SW480 (cell line): ENCODE measurements around the gene FBN3.
"Not testable (repeated sequence)": the region's sequence is repeated elsewhere in the genome, so short reads cannot be mapped to it uniquely, and the experiment has no call there.

Experiments used
- DNase-seq: peaks from one replicate; pipeline ENCODE4 v3.0.0-alpha.2; 2016; ENCODE audit warnings: low spot score

FBN3 gene

DNA sequence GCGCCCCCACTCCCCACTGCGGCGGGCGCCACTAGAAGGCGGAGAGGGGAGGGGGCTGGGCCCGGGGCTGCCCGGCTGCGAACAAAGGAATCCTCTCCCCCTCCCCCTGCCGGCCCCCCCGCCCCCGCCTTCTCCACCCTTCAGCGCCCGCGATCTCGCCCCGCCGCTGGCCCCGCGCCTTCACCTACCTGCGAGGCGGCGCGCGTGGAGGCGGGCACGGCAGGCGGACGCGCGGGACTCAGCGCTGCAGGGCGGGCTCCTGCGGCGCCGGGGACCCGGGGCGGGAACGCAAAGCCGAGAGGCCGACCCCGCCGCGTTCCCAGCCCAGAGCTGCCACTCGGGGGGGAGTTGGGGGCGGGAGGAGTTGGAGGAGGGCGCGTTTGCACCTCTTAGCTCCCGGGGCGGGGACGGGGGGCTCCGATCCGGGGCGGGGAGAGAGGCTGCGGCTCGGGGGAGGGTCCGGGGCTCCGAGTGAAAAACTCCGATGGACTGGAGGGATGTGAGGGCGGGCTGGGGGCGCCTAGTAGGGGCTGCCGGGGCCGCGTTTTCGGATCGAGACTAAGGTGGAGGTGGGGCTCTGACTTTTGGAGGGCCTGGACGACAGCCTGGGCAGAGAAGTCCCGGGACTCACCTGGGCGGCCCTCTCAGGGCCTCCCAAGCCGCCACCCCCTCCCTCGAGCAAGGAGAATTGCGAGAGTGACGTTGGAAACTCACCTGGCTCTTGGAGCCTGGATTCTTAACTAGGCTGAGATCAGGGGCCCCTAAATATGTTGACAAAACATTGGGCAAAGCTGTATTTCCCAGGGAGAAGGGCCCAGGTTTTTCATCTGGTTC lies at the start of gene FBN3:
TSS of gene FBN3 (minus strand) at position 332 of the 834 bp plus-strand sequence. CDS start 2,112 bp downstream, outside the sequence.
- DNase-seq: no peak

DNA sequence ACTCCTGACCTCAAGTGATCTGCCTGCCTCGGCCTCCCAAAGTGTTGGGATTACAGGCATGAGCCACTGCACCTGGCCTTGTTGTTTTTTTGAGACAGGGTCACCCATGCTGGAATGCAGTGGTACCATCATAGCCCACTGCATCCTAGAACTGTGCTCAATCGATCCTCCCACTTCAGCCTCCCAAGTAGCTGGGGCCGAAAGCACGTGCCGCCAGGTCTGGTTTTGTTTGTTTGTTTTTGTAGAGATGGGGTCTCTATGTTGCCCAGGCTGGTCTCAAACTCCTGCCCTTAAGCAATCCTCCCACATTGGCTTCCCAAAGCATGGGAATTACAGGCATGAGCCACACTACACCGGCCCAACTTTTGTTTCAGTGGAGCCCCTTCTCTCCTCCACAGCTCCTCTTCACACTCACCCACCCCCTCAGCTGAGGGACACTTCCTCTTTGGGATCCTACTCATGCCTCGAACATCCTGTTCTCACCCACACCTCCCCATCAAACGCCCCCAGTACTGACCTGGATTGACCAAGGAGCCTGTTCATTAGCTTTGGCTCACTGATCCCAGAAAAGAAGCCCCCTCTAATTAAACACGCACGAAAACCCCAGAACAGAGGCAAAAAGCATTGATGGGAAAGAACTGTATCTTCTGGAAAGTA lies 47.0 kb upstream of the FBN3 start:
- DNase-seq: no peak

- no peak for DNase-seq
These were observed 45.3 kb upstream of the FBN3 start for GRCh38 chr19:8194528-8195267.

DNA sequence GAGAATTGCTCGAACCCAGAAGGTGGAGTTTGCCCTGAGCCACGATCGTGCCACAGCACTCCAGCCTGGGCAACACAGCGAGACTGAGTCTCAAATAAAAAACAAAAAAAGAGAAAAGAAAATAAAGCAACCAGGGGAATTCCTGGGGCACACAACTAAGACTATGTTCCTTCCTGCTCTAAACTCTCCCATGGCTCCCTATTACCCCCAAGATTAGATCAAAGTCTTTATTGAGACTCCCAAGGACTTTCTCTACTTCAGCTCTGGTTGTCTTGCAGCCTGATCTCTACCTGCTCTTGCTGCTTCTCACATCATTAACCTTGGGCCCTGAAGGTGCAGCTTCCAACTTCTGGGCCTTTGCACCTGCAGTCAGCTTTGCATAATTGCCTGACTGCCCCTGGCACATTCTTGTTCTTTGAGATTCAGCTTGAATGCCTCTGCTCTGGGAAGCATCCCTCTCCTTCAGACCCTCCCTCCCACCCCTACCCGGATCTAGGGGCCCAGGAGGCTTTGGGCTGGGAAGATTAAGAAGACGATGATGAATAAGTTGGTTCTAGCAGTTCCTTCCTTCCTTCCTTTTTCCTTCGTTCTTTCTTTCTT lies 42.9 kb upstream of the FBN3 start:
- no peak for DNase-seq

GRCh38 chr19:8185343-8186068 lies 36.1 kb upstream of the FBN3 start:
- DNase-seq: no peak

DNA sequence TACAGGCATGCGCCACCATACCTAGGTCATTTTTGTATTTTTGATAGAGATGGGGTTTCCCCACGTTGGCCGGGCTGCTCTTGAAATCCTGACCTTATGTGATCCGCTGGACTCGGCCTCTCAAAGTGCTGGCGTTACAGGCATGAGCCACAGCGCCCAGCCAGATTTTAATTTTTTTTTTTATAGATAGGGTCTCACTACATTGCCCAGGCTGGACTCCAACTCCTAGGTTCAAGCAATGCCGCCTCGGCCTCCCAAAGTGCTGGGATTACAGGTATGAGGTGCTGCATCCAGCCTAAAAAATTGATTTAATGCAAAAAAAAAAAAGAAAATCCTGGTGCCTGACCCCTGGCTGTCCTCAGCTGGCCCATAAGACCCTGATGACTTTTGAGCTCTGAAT lies 34.9 kb upstream of the FBN3 start:
- DNase-seq: no peak

DNA sequence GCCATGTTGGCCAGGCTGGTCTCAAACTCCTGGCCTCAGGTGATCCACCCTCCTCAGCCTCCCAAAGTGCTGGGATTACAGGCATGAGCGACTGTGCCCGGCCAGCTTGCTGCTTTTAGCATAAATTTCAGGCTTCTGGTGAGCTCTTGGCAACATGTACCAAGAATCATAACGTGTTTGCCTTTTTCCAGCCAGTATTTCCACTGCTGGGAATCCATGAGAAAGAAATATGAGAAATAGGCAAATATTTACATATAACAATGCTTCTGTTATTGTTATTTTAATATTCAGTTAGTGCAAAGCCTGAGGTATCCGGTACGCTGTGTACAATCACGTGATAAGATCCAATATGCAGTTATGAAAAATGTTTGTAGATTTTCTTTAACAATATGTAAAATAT lies 30.6 kb upstream of the FBN3 start:
- DNase-seq: no peak

- no peak for DNase-seq
These were observed 25.3 kb upstream of the FBN3 start for GRCh38 chr19:8174706-8175105.

GRCh38 chr19:8168537-8168936 lies 19.1 kb upstream of the FBN3 start:
- no peak for DNase-seq

DNA sequence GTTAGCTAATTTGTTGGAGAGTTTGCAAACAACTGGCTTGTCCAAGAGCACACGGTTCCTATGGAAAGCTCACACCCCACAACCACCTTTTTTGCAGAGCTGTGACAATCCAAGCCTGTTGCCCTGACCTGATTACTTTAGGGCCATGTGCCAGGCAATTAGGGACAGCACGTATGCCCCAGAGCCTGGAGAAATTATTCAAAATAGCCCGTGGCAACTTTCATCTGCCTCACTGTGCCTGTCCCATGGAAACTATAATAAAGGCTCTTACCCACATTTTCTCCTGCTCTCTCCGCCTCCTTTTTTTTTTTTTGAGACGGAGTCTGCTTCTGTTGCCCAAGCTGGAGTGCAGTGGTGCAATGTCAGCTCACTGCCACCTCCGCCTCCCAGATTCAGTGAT lies 18.6 kb upstream of the FBN3 start:
- no peak for DNase-seq

DNA sequence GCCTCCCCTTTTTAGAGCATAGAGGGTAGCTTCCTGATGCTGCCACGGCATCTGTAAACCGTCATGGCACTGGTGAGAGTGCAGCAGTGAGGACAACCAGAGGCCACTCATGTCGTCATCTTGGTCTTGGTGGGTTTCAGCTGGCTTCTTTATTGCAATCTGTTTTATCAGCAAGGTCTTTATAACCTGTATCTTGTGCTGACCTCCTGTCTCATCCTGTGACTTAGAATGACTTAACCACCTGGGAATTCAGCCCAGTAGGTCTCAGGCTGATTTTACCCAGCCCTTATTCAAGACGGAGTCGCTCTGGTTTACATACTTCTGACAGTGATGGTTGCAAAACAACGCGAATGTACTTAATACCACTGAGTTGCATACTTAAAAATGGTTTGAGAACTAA lies 14.4 kb upstream of the FBN3 start:
- DNase-seq: no peak

DNA sequence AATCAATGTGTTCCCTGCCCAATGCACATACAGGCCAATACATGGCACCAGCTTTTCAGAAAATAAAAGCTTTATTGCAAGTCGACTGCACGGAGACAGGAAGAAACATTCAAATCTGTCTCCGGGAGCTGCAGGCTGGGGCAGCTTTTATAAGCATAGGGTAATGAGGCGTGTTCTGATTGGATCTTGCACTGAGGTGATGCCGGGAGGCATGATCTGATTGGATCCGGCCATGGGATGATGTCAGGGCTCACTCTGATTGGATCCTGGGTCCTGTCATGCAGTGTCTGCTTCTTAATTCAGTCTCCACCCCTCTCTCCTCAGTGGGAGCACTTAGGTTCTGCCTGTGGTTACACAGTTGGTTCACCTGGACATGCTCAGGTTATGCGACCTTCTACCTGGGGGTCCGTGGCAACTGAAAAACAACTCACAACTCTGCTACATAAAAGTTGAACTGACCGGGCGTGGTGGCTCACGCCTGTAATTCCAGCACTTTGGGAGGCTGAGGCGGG lies 11.8 kb upstream of the FBN3 start:
- peak; percentile 50 for DNase-seq

DNA sequence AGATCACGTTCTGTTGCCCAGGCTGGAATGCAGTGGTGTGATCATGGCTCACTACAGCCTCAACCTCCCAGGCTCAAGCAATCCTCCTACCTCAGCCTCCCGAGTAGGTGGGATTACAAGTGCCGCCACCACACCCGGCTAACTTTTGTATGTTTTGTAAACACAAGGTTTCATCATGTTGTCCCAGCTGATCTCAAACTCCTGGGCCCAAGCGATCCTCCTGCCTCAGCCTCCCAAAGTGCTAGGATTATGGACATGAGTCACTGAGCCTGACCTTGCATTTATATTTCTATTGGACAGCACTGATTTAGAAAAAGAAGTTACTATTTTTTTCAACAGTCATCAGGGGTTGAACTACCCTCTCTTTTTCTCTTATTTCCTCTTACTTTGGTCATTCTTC lies 9.9 kb upstream of the FBN3 start:
- not testable (repeated sequence) for DNase-seq

- DNase-seq: peak; percentile 86
These were observed 9.2 kb upstream of the FBN3 start for GRCh38 chr19:8158411-8159074.

- DNase-seq: no peak
These were observed 5.9 kb upstream of the FBN3 start for GRCh38 chr19:8155318-8155717.

- not testable (repeated sequence) for DNase-seq
These were observed 4.6 kb upstream of the FBN3 start for GRCh38 chr19:8154014-8154413.

DNA sequence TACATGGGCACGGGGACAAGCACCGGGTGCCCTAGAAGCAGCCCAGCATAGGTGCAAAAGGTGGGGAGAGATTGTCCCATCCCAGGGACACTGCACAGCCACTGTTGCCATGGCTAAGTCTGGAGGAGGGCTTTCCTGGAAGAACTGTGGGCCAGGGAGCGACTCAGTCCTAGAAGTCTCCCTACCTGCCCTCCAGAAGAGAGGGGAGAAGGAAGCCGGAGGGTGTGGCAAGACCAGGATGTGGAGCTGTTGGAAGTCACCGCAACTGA lies 2.3 kb upstream of the FBN3 start:
- DNase-seq: no peak

GRCh38 chr19:8150998-8151766 lies 1.8 kb upstream of the FBN3 start:
- DNase-seq: no peak

GRCh38 chr19:8150178-8150865 lies 930 bp upstream of the FBN3 start:
- no peak for DNase-seq
